ENCODE results near the gene CNN2. TPM values are rescaled to one million over a fixed set of nuclear protein-coding genes. Genes with fewer than 3 reads are reported as not detected.

CNN2 gene
- total RNA-seq, 2 donors from 2014 or later, result 47.8 to 48.5 TPM

DNA sequence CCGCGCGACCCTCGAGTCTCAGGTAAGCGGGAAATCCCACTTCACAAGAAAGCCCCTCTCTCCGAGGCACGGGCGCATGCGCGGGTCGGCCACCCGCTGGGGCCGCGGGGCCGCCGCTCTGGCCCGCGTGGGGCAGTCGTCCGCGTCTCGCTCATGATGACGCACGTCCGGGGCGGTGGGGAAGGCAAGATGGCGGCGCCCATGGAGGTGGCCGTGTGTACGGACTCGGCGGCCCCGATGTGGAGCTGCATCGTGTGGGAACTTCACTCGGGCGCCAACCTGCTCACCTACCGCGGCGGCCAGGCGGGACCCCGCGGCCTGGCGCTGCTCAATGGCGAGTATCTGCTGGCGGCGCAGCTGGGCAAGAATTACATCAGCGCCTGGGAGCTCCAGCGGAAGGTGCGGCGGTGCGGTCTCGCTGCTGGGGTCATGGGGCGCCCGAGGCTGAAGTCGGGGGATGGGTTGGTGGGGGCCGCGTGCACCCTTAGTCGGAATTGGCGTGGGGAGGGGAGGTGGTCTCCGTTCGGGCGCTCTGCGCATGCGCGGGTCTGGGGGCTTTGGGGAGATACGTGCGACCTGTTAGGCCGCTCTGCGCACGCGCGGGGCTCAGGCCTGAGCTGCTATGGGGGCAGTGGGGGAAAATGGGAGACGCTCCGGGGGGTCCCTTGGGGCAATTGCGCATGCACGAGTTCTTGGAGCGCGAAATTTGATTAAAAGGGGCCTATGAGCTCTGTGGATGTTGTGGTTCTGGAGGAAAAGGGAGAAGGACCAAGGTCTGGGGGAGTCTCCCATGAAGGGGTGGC lies 42.0 kb upstream of the CNN2 start, which contains the start of gene WDR18:
WDR18 (plus strand) TSS at position 181 of the 803 bp plus-strand sequence; CDS start at position 190, 9 bp downstream.
- H3K27ac ChIP-seq, result peak within 1 kb of the TSS; percentile 84 to 92
- no peaks in the 10 kb centered on the region for H3K9me3 ChIP-seq
- no peaks in the 10 kb centered on the region for H3K27me3 ChIP-seq
- peaks cover 6% of the 10 kb centered on the region for H3K36me3 ChIP-seq
- TF ChIP-seq, protein P1, sequence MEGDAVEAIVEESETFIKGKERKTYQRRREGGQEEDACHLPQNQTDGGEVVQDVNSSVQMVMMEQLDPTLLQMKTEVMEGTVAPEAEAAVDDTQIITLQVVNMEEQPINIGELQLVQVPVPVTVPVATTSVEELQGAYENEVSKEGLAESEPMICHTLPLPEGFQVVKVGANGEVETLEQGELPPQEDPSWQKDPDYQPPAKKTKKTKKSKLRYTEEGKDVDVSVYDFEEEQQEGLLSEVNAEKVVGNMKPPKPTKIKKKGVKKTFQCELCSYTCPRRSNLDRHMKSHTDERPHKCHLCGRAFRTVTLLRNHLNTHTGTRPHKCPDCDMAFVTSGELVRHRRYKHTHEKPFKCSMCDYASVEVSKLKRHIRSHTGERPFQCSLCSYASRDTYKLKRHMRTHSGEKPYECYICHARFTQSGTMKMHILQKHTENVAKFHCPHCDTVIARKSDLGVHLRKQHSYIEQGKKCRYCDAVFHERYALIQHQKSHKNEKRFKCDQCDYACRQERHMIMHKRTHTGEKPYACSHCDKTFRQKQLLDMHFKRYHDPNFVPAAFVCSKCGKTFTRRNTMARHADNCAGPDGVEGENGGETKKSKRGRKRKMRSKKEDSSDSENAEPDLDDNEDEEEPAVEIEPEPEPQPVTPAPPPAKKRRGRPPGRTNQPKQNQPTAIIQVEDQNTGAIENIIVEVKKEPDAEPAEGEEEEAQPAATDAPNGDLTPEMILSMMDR (IDR thresholded peaks at IDR 0.05), result peak in 1 of 2 donors; percentile 47
- DNase-seq (ENCODE audit: low spot score), result peak; percentile 93
- H3K4me3 ChIP-seq, result peak within 1 kb of the TSS; percentile 99
- peaks cover 0 to 25% of the 10 kb centered on the region in 2 donors for H3K4me1 ChIP-seq

DNA sequence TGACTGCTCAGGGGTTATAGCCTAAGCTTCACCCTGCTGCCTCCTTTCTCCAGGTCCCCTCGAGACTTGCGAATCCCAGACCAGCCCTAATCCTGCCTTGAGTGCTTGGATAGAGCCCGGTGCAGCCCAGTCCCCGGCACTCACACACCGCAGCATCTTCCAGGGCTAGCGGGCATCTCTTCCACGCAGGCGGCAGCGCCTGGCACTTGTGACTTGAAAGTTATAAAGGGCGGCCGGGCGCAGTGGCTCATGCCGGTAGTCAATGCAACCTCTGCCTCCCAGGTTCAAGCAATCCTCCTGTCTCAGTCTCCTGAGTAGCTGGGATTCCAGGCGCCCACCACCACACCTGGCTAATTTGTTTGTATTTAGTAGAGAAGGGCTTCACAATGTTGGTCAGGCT lies 40.3 kb upstream of the CNN2 start:
- peaks cover 0 to 25% of the 10 kb centered on the region in 2 donors for H3K4me1 ChIP-seq
- no peak overlapping the region for H3K4me3 ChIP-seq
- H3K27me3 ChIP-seq, result no peaks in the 10 kb centered on the region
- H3K9me3 ChIP-seq, result no peaks in the 10 kb centered on the region
- no peak overlapping the region for H3K27ac ChIP-seq
- TF ChIP-seq, protein P1 (IDR thresholded peaks at IDR 0.05), result no peak
- peaks cover 17% of the 10 kb centered on the region for H3K36me3 ChIP-seq
- no peak for DNase-seq (ENCODE audit: low spot score)

DNA sequence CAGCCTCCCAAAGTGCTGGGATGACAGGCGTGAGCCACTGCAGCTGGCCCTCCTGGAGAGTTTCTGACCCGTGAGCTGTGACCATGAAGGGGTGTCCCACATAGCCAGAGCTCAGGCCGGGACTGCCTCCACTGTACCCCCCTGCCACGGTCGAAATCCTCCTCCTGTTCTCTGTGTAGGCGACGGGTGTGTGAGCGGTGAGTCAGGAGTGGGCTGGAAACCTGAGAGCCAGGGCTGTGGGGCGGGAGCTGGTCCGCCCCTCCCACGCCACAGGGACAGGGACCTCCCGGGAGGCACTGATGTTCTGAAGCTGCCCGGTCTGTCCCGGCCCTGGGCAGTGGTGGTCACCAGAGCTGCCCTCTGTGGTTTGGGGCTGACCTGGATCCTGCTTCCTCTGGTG lies 38.3 kb upstream of the CNN2 start:
- Histone ChIP-seq H3K4me1 (peaks cover 0 to 17% of the 10 kb centered on the region in 2 donors), H3K9me3 (no peaks in the 10 kb centered on the region), H3K27me3 (no peaks in the 10 kb centered on the region), H3K4me3 (no peak overlapping the region), H3K27ac (no peak overlapping the region), H3K36me3 (peaks cover 23% of the 10 kb centered on the region)
- TF ChIP-seq, protein P1 (IDR thresholded peaks at IDR 0.05), result no peak
- DNase-seq (ENCODE audit: low spot score), result no peak

DNA sequence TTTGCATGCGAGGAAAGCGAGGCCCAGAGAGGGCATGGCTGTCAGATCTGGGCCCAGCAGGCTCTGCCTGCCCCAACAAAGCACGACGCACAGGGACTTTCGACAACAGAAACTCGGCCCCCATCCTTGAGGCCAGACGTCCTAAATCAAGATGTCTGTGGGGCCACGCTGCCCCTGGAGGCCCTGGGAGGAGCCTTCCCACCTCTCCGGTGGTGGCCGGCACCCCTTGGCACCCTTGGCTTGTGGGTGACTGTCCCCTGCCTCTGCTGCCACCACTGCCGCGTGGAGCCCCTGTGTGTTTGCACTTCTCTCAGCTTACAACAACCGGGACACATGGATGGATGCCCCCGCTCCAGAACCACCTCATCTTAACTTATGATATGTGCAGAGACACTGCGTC lies 37.9 kb upstream of the CNN2 start:
- Histone ChIP-seq H3K27me3 (no peaks in the 10 kb centered on the region), H3K4me1 (peaks cover 0 to 13% of the 10 kb centered on the region in 2 donors), H3K27ac (no peak overlapping the region), H3K36me3 (peaks cover 23% of the 10 kb centered on the region), H3K4me3 (no peak overlapping the region), H3K9me3 (no peaks in the 10 kb centered on the region)
- DNase-seq (ENCODE audit: low spot score), result no peak
- TF ChIP-seq, protein P1 (IDR thresholded peaks at IDR 0.05), result no peak

DNA sequence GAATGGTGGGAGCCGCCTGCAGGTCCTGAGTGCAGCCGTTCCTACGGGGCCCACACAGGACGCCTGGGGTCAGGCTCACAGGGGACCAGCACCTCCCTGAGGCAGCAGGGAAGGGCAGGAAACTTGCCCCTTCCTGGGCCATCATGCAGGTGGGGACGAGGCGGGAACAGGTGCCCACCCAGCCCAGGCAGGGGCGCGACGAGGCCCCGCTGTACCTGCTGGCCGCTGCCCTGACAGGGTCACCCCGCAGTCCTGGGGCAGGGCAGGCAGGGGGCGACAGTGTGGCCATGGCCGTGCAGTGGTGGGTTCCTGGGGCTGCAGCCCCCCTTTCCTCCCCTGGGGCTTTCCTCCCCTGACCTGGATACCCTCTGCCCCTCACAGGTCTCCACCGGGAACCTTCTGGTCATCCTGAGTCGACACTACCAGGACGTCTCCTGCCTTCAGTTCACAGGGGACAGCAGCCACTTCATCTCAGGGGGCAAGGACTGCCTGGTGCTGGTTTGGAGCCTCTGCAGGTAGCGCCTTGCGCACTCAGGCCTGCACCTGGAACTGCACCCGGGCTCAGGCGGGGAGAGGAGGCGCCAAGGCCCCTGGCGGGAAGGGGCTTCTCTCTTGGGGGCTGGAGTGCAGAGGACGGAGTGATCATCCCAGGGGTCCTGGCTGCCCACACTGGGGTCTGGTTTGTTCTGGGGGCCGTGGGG lies 36.9 kb upstream of the CNN2 start:
- H3K36me3 ChIP-seq, result peaks cover 32% of the 10 kb centered on the region
- H3K27ac ChIP-seq, result no peak overlapping the region
- no peaks in the 10 kb centered on the region for H3K9me3 ChIP-seq
- DNase-seq (ENCODE audit: low spot score), result no peak
- no peak overlapping the region for H3K4me3 ChIP-seq
- TF ChIP-seq, protein P1 (IDR thresholded peaks at IDR 0.05), result no peak
- H3K4me1 ChIP-seq, result peaks cover 0 to 8% of the 10 kb centered on the region in 2 donors
- no peaks in the 10 kb centered on the region for H3K27me3 ChIP-seq

All from right atrium auricular region (tissue), 2 donors.